GM13976 (cell line): ENCODE data around the gene IDE.

Source experiments
- DNase-seq: peaks from one replicate; pipeline ENCODE4 v3.0.0; 2012; ENCODE audit warnings: low spot score
- CTCF ChIP-seq: IDR thresholded peaks from 2 replicates; pipeline ENCODE4 v1.5.1; 2012; ENCODE audit warnings: borderline replicate concordance, mild to moderate bottlenecking; ENCODE audit not compliant: insufficient read depth; ENCODE audit errors: extremely low read depth, missing control alignments, control extremely low read depth
- in situ Hi-C: fragments of 300-500 bp; cut with MboI; formaldehyde crosslinking; loops from one replicate; pipeline ENCODE4 v1.12.0; 2022; ENCODE audit warnings: low sequenced_read_pairs, mixed read lengths, inconsistent platforms; ENCODE audit not compliant: unreplicated experiment

Gene IDE

GRCh38 chr10:92567952-92568600 is 5.8 kb downstream of the IDE start:
- in situ Hi-C loops = no loop called here
- DNase-seq = peak; percentile 55
- TF ChIP-seq CTCF = no peak

DNA sequence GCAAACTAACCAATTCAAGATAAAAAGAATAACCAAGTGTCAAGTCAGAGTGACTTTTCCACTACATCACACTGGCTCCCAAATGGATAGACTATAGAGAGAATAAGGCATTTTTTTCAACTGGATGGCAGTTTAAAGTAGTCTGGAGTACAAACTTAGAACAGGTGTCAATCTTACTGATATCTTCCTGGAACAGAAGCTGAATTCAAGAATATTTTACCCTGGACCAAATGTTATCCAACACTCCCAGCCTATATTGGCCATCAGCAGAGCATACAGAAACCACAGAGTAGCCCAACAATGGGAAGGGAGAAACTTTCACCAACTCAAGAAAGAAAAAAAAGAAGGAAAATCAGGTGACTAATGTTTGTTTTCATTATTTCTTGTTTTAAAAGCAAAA is 11.5 kb downstream of the IDE start:
- DNase-seq = no peak
- no peak for TF ChIP-seq CTCF
- in situ Hi-C loops = no loop called here

GRCh38 chr10:92559046-92559445 is 14.8 kb downstream of the IDE start:
- no peak for TF ChIP-seq CTCF
- in situ Hi-C loops = no loop called here
- DNase-seq = no peak

- in situ Hi-C loops = no loop called here
- no peak for TF ChIP-seq CTCF
- no peak for DNase-seq
Observed at GRCh38 chr10:92553959-92554358, 19.9 kb downstream of the IDE start.

GRCh38 chr10:92552310-92552709 is 21.6 kb downstream of the IDE start:
- TF ChIP-seq CTCF = peak; percentile 9
- DNase-seq = no peak
- in situ Hi-C loops = no loop called here

DNA sequence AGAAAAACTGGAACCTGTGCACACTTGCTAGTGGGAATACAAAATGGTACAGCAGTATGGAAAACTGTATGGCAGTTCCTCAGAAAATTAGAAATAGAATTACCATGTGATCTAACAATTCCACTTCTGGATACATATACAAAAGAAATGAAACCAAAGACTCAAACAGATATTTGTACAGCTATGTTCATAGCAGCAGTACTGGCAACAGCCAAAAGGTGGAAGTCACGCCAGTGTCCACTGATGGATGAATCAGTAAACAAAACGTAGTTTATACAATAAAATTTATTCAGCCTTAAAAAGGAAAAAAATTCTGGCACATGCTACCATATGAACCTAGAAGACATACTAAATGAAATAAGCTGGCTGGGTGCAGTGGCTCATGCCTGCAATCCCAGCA is 23.0 kb downstream of the IDE start:
- no peak for TF ChIP-seq CTCF
- in situ Hi-C loops = no loop called here
- DNase-seq = no peak
